Thyroid gland (tissue), 4 donors: ENCODE measurements around the gene WIPI1. TPM values are rescaled to one million over a fixed set of nuclear protein-coding genes. Genes with fewer than 3 reads are reported as not detected.

ENCODE experiments used
- DNase-seq, 2 donors: peaks; one replicate each; pipeline ENCODE4 v3.0.0-alpha.2; 2019
- H3K27ac ChIP-seq, 3 donors: fragments of 200-600 bp; sonication (generic); 1 replicate in 2 of 3; 2 replicates in 1 of 3; pipeline ENCODE4 v1.5.1; 2016 to 2019; ENCODE audit warnings: mild to moderate bottlenecking in 1 of 3, moderate library complexity in 1 of 3
- H3K27me3 ChIP-seq: fragments of 200-600 bp; sonication (generic); one replicate; pipeline ENCODE4 v1.5.1; 2019
- H3K36me3 ChIP-seq, 2 donors: fragments of 200-600 bp; sonication (generic); one replicate each; pipeline ENCODE4 v1.5.1; 2016 to 2019
- H3K4me1 ChIP-seq, 2 donors: fragments of 200-600 bp; sonication (generic); one replicate each; pipeline ENCODE4 v1.5.1; 2017 to 2019
- H3K4me3 ChIP-seq, 3 donors: fragments of 200-600 bp; sonication (generic); replicated peaks in 1 of 3; 1 replicate in 2 of 3; 2 replicates in 1 of 3; pipeline ENCODE4 v1.5.1; 2016; ENCODE audit warnings: mild to moderate bottlenecking in 1 of 3
- H3K9me3 ChIP-seq: fragments of 200-600 bp; sonication (generic); one replicate; pipeline ENCODE4 v1.5.1; 2017
- POLR2A ChIP-seq, 2 donors: fragments of 450-650 bp; IDR thresholded peaks; one replicate each; pipeline ENCODE4 v1.6.1; 2017; ENCODE audit warnings: antibody characterized with exemption in 2 of 2, mild to moderate bottlenecking in 2 of 2, moderate library complexity in 1 of 2
- WGBS, 2 donors: methylation state at CpG; one replicate each; pipeline ENCODE4 v1.1.5; 2017; 5-methylcytosine and 5-hydroxymethylcytosine counted together
- intact Hi-C: fragments of 100-400 bp; cut with DNase I; formaldehyde crosslinking; loops from one replicate; pipeline ENCODE4 v1.15.1; 2023
- total RNA-seq, 4 donors: library from RNA; depleted of rRNA; stranded (reverse); fragments of >200 nt; gene quantifications; one replicate each; pipeline ENCODE4 v1.2.3, GENCODE V29; 2016
- TF ChIP-seq, protein P1 (sequence below), 6 experiments: fragments of 200-600 bp in 3 of 6; fragments of 450-650 bp in 3 of 6; sonication (generic) in 3 of 6; IDR thresholded peaks; one replicate each; pipeline ENCODE4 v1.5.1; 2016 to 2019; ENCODE audit warnings: antibody characterized with exemption in 6 of 6, mild to moderate bottlenecking in 2 of 6, inconsistent platforms in 1 of 6, moderate library complexity in 1 of 6

The WIPI1 gene
- total RNA-seq, 4 donors from 2014 or later = 50.0 to 89.8 (median 78.4) TPM

DNA sequence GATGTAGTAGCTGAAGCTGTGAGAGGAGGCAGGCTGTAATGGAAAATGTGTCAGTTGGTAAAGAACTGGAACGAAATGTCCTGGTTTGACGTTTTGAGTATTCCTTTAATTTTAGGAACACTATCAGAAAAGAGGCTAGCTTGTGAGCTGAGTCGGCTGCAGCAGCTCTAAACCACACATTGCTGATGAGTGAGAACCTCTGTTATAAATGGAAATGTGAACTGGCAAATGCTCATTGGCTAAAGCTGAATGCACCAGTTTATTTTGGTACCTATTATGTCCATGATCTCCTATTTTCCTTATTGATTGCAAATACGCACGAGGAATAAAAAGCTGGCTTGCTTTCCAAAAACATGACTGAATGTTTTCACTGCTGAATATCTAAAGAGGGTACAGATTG lies 11.0 kb upstream of the WIPI1 start:
- Histone ChIP-seq H3K36me3 (no peaks in the 10 kb centered on the region), H3K27me3 (no peaks in the 10 kb centered on the region), H3K27ac (no peak overlapping the region), H3K4me1 (no peaks in the 10 kb centered on the region), H3K4me3 (no peak overlapping the region), H3K9me3 (no peaks in the 10 kb centered on the region)
- DNase-seq = no peak
- intact Hi-C loops = loop anchor here (5.0 kb wide), 1 partner anchor 296 kb away; no protein-coding TSS in a partner anchor
- 57 to 70% methylated on average over 5 of the region's 5 CpGs for WGBS, 2 donors
- TF ChIP-seq, protein P1, sequence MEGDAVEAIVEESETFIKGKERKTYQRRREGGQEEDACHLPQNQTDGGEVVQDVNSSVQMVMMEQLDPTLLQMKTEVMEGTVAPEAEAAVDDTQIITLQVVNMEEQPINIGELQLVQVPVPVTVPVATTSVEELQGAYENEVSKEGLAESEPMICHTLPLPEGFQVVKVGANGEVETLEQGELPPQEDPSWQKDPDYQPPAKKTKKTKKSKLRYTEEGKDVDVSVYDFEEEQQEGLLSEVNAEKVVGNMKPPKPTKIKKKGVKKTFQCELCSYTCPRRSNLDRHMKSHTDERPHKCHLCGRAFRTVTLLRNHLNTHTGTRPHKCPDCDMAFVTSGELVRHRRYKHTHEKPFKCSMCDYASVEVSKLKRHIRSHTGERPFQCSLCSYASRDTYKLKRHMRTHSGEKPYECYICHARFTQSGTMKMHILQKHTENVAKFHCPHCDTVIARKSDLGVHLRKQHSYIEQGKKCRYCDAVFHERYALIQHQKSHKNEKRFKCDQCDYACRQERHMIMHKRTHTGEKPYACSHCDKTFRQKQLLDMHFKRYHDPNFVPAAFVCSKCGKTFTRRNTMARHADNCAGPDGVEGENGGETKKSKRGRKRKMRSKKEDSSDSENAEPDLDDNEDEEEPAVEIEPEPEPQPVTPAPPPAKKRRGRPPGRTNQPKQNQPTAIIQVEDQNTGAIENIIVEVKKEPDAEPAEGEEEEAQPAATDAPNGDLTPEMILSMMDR (IDR thresholded peaks at IDR 0.05) = no peak
- TF ChIP-seq POLR2A (IDR thresholded peaks at IDR 0.05) = no peak

DNA sequence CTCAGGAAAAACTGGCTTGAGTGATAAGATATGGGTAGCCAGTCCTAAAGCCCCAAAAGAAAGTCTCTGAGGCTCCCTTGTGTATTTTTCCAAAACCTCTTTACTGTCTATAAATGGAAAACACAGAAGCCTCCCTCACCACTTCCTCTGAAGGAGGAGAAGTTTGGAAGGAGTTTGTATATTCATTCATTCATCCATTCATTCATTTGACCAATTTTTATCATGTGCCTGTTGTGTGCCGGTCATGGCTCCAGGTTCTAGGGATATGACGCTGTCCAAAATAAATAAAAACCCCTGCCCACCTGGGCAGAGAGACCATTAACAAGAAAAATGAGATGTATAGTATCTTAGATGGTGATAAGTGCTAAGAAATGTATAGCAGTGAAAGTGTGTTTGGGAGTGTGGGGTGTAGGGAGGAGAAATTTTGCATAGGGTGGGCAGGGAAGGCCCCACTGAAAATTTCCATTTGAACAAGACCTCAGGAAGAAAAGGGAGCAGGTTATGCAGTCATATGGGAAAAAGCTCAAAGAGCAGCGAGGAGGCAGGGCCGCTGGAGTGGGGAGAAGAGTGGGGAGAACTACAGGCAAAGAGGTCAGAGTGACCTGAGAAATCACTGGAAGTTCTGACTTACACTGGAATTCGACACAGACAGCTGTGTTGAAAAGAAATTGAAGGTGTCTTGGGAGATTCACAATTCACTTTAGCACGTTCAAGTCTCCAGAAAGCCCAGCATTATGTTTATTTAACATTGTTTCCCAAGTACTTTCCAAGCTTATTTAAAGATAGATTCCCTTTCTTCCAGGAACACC lies 6.1 kb upstream of the WIPI1 start:
- intact Hi-C loops = loop anchor here (5.0 kb wide), 1 partner anchor 201 kb away; no protein-coding TSS in a partner anchor
- TF ChIP-seq, protein P1 (IDR thresholded peaks at IDR 0.05) = no peak
- TF ChIP-seq POLR2A (IDR thresholded peaks at IDR 0.05) = no peak
- Histone ChIP-seq H3K4me1 (peaks cover 20 to 30% of the 10 kb centered on the region in 2 donors), H3K9me3 (no peaks in the 10 kb centered on the region), H3K4me3 (no peak overlapping the region), H3K27me3 (no peaks in the 10 kb centered on the region), H3K27ac (no peak overlapping the region), H3K36me3 (no peaks in the 10 kb centered on the region)
- DNase-seq = no peak
- 52 to 53% methylated on average over 6 of the region's 6 CpGs for WGBS, 2 donors

DNA sequence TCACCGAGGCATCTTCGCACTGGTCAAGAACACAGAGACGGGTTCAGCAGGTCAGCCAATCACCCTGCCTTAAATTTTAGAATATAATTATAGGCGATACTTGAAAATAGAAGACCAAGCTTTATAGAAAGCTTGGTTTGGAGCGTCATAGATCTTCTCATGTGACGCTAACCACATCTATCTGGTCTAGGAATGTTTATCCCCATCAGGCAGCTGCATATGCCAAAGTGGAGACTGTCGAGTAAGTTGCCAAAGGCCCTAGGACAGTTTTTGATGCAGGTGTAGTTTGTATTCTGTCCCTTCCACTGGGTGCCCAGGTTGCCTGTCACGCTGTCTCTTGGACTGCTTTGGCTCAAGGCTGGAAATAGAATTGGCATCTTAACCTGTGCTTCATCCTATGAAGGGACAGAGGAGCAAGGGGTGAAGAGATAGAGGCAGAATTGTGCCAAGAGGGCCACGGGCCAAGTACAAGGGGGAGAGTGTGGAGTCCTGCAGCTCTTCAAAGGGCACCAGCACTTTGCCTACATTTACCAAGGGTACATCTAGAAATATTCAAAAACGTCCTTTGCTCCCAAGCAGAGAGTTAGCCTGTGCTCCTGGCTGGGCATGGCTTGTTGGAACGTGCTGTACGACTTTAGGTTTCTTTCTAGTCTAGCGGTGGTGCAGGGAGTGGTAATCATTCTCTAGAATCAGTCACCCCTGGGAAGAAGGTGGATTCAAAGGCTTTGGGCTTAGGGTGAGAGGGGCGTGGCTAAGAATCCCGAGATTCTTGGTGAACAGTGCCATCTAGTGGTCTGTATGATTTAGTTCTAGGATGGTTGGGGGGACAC lies 5.3 kb upstream of the WIPI1 start:
- DNase-seq = peak; percentile 79 to 82
- WGBS, 2 donors = 45 to 46% methylated on average over 15 of the region's 15 CpGs
- Histone ChIP-seq H3K4me1 (peaks cover 24 to 35% of the 10 kb centered on the region in 2 donors), H3K36me3 (no peaks in the 10 kb centered on the region), H3K9me3 (no peaks in the 10 kb centered on the region), H3K4me3 (no peak overlapping the region), H3K27ac (peak overlapping the region; percentile 75 to 83 (median 75)), H3K27me3 (no peaks in the 10 kb centered on the region)
- TF ChIP-seq, protein P1 (IDR thresholded peaks at IDR 0.05) = peak; percentile 62 to 86 (median 72)
- peak in 1 of 2 donors; percentile 74 for TF ChIP-seq POLR2A (IDR thresholded peaks at IDR 0.05)
- intact Hi-C loops = loop anchor here (5.0 kb wide), 1 partner anchor 200 kb away; no protein-coding TSS in a partner anchor

DNA sequence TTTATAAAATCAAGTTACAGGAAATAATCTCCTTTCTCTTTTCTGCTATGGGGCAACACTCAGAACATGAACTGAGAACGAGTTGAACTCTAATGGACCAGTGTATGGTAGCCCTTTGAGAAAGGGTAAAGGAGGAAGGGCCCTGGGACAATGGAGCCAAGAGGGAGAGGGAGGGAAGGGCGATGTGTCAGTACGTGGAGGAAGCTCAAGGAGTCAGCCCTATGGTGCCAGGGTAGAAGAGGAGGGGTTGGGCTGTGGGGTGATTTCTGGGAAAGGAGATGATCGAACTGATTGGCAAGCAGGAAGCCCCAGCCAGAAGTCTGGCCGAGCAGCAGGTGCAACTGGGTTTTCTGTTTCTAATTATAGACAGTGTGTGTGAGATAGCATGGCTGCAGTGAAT lies 4.3 kb upstream of the WIPI1 start:
- intact Hi-C loops = loop anchor here (5.0 kb wide), 1 partner anchor 199 kb away; no protein-coding TSS in a partner anchor
- WGBS, 2 donors = 39 to 63% methylated on average over 5 of the region's 5 CpGs
- Histone ChIP-seq H3K4me1 (peaks cover 24 to 35% of the 10 kb centered on the region in 2 donors), H3K9me3 (no peaks in the 10 kb centered on the region), H3K4me3 (no peak overlapping the region), H3K36me3 (no peaks in the 10 kb centered on the region), H3K27me3 (no peaks in the 10 kb centered on the region), H3K27ac (peak overlapping the region; percentile 75 to 83 (median 75))
- no peak for TF ChIP-seq POLR2A (IDR thresholded peaks at IDR 0.05)
- TF ChIP-seq, protein P1 (IDR thresholded peaks at IDR 0.05) = no peak
- no peak for DNase-seq
